Measurements from ENCODE around the gene TICAM2. TPM values are rescaled to one million over a fixed set of nuclear protein-coding genes. Genes with fewer than 3 reads are reported as not detected.

TICAM2 gene
- polyA plus RNA-seq, 1 experiment = 1.2 TPM

- DNase-seq (ENCODE audit: low read depth) = no peak
- POLR2A ChIA-PET = no interaction called here
- CTCF ChIA-PET = no interaction called here
- TF ChIP-seq CTCF (IDR thresholded peaks at IDR 0.05; ENCODE audit: insufficient read depth, low read depth, low read length) = no peak
- H3K4me3 ChIP-seq (ENCODE audit: low read depth, low read length) = no peak overlapping the region
- H3K36me3 ChIP-seq (ENCODE audit: control insufficient read depth, insufficient read depth, low read length) = no peaks in the 10 kb centered on the region
- no peaks in the 10 kb centered on the region for H3K27me3 ChIP-seq (ENCODE audit: control insufficient read depth, insufficient read depth, low read length)
These were observed 69.8 kb downstream of the TICAM2 start for GRCh38 chr5:115532517-115532916.

GRCh38 chr5:115531787-115532367 lies 70.4 kb downstream of the TICAM2 start:
- ChIA-PET CTCF (no interaction called here), POLR2A (no interaction called here)
- no peaks in the 10 kb centered on the region for H3K36me3 ChIP-seq (ENCODE audit: control insufficient read depth, insufficient read depth, low read length)
- TF ChIP-seq CTCF (IDR thresholded peaks at IDR 0.05; ENCODE audit: insufficient read depth, low read depth, low read length) = no peak
- no peak overlapping the region for H3K4me3 ChIP-seq (ENCODE audit: low read depth, low read length)
- H3K27me3 ChIP-seq (ENCODE audit: control insufficient read depth, insufficient read depth, low read length) = no peaks in the 10 kb centered on the region
- no peak for DNase-seq (ENCODE audit: low read depth)

GRCh38 chr5:115531380-115531779 lies 70.9 kb downstream of the TICAM2 start:
- Histone ChIP-seq H3K36me3 (ENCODE audit: control insufficient read depth, insufficient read depth, low read length) (no peaks in the 10 kb centered on the region), H3K4me3 (ENCODE audit: low read depth, low read length) (no peak overlapping the region), H3K27me3 (ENCODE audit: control insufficient read depth, insufficient read depth, low read length) (no peaks in the 10 kb centered on the region)
- ChIA-PET POLR2A (no interaction called here), CTCF (no interaction called here)
- no peak for DNase-seq (ENCODE audit: low read depth)
- no peak for TF ChIP-seq CTCF (IDR thresholded peaks at IDR 0.05; ENCODE audit: insufficient read depth, low read depth, low read length)

- H3K36me3 ChIP-seq (ENCODE audit: control insufficient read depth, insufficient read depth, low read length) = no peaks in the 10 kb centered on the region
- ChIA-PET CTCF (no interaction called here), POLR2A (no interaction called here)
- H3K4me3 ChIP-seq (ENCODE audit: low read depth, low read length) = no peak overlapping the region
- DNase-seq (ENCODE audit: low read depth) = no peak
- no peak for TF ChIP-seq CTCF (IDR thresholded peaks at IDR 0.05; ENCODE audit: insufficient read depth, low read depth, low read length)
- H3K27me3 ChIP-seq (ENCODE audit: control insufficient read depth, insufficient read depth, low read length) = no peaks in the 10 kb centered on the region
These were observed 71.9 kb downstream of the TICAM2 start for GRCh38 chr5:115530426-115530825.

Other genes starting within 250 kb of the TICAM2 start
- 4.5 and 9.3 TPM in 2 replicates for gene FEM1C, start 57.7 kb downstream of the TICAM2 start, polyA plus RNA-seq (2011; rRNA removed)
- 58.1 and 80.8 TPM in 2 replicates for gene TMED7, start 23.6 kb upstream of the TICAM2 start, polyA plus RNA-seq (2011; rRNA removed)
- 1.8 and 2.0 TPM in 2 replicates for gene CDO1, start 214.2 kb upstream of the TICAM2 start, polyA plus RNA-seq (2011; rRNA removed)
- gene ATG12, start 239.1 kb upstream of the TICAM2 start, polyA plus RNA-seq (2011; rRNA removed) = 34.6 and 71.1 TPM in 2 replicates
- 27.6 and 77.0 TPM in 2 replicates for gene AP3S1, start 239.5 kb upstream of the TICAM2 start, polyA plus RNA-seq (2011; rRNA removed)